IPS-20b (cell line): ENCODE results near the gene POLR2F.
"Not testable (repeated sequence)": the region's sequence is repeated elsewhere in the genome, so short reads cannot be mapped to it uniquely, and the experiment has no call there.

Source experiments
- H3K27ac ChIP-seq: one replicate; pipeline ENCODE4 v1.5.1; 2013; ENCODE audit warnings: low read length
- H3K27me3 ChIP-seq: 2 replicates; pipeline ENCODE4 v1.6.1; 2013; ENCODE audit warnings: mild to moderate bottlenecking, low read length, inconsistent platforms; ENCODE audit not compliant: insufficient read depth
- H3K36me3 ChIP-seq: 2 replicates; pipeline ENCODE4 v1.6.1; 2013; ENCODE audit warnings: low read depth, mild to moderate bottlenecking, inconsistent platforms, low read length, moderate library complexity; ENCODE audit not compliant: insufficient read depth
- H3K4me1 ChIP-seq: 2 replicates; pipeline ENCODE4 v1.6.1; 2013; ENCODE audit warnings: mild to moderate bottlenecking, control low read depth, inconsistent platforms, low read length, moderate library complexity; ENCODE audit not compliant: insufficient read depth
- H3K4me3 ChIP-seq: 2 replicates; pipeline ENCODE4 v1.5.1; 2013; ENCODE audit warnings: mild to moderate bottlenecking, low read length, inconsistent platforms
- H3K9ac ChIP-seq: 2 replicates; pipeline ENCODE4 v1.6.1; 2013; ENCODE audit warnings: low read depth, mild to moderate bottlenecking, inconsistent platforms, low read length, moderate library complexity
- H3K9me3 ChIP-seq: 2 replicates; pipeline ENCODE4 v1.6.1; 2013; ENCODE audit warnings: mild to moderate bottlenecking, low read depth, low read length, inconsistent platforms; ENCODE audit not compliant: insufficient read depth

POLR2F gene

GRCh38 chr22:37976022-37976421 lies 22.5 kb downstream of the POLR2F start:
- H3K4me1 ChIP-seq, H3K4me3 ChIP-seq, H3K36me3 ChIP-seq, H3K9me3 ChIP-seq, H3K27me3 ChIP-seq, H3K27ac ChIP-seq, H3K9ac ChIP-seq: not testable (repeated sequence)

GRCh38 chr22:37976547-37976946 lies 23.0 kb downstream of the POLR2F start:
- H3K9me3 ChIP-seq, result no peaks in the 10 kb centered on the region
- H3K27me3 ChIP-seq, result no peaks in the 10 kb centered on the region
- no peaks in the 10 kb centered on the region for H3K36me3 ChIP-seq
- no peak overlapping the region for H3K9ac ChIP-seq
- peaks cover 6% of the 10 kb centered on the region; the same call in 1 of the 2 replicates for H3K4me1 ChIP-seq
- H3K27ac ChIP-seq, result no peak overlapping the region
- no peak overlapping the region for H3K4me3 ChIP-seq

- Histone ChIP-seq H3K4me3 (no peak overlapping the region), H3K36me3 (no peaks in the 10 kb centered on the region), H3K4me1 (peaks cover 4% of the 10 kb centered on the region; the same call in 1 of the 2 replicates), H3K9ac (no peak overlapping the region), H3K27ac (no peak overlapping the region), H3K9me3 (no peaks in the 10 kb centered on the region), H3K27me3 (peaks cover 30% of the 10 kb centered on the region)
Observed at GRCh38 chr22:37979782-37980181, 26.3 kb downstream of the POLR2F start.

- Histone ChIP-seq H3K9ac (no peak overlapping the region), H3K27me3 (peaks cover 39% of the 10 kb centered on the region), H3K4me3 (no peak overlapping the region), H3K4me1 (peaks cover 4% of the 10 kb centered on the region; the same call in 1 of the 2 replicates), H3K36me3 (no peaks in the 10 kb centered on the region), H3K9me3 (no peaks in the 10 kb centered on the region), H3K27ac (no peak overlapping the region)
Observed at GRCh38 chr22:37981282-37982011, 27.9 kb downstream of the POLR2F start.

- no peaks in the 10 kb centered on the region for H3K36me3 ChIP-seq
- no peak overlapping the region for H3K9ac ChIP-seq
- H3K9me3 ChIP-seq, result no peaks in the 10 kb centered on the region
- peaks cover 4% of the 10 kb centered on the region; the same call in 1 of the 2 replicates for H3K4me1 ChIP-seq
- H3K27ac ChIP-seq, result no peak overlapping the region
- peaks cover 39% of the 10 kb centered on the region for H3K27me3 ChIP-seq
- no peak overlapping the region for H3K4me3 ChIP-seq
Observed at GRCh38 chr22:37982151-37982785, 28.8 kb downstream of the POLR2F start.

GRCh38 chr22:37982938-37983859 lies 29.7 kb downstream of the POLR2F start:
- Histone ChIP-seq H3K9ac (no peak overlapping the region), H3K4me1 (peaks cover 4% of the 10 kb centered on the region; the same call in 1 of the 2 replicates), H3K27ac (no peak overlapping the region), H3K9me3 (no peaks in the 10 kb centered on the region), H3K27me3 (peaks cover 39% of the 10 kb centered on the region), H3K4me3 (peak overlapping the region; percentile 59), H3K36me3 (no peaks in the 10 kb centered on the region)

- H3K36me3 ChIP-seq, result no peaks in the 10 kb centered on the region
- H3K9me3 ChIP-seq, result no peaks in the 10 kb centered on the region
- peaks cover 39% of the 10 kb centered on the region for H3K27me3 ChIP-seq
- no peak within 1 kb of the TSS for H3K9ac ChIP-seq
- peaks cover 4% of the 10 kb centered on the region; the same call in 1 of the 2 replicates for H3K4me1 ChIP-seq
- peak within 1 kb of the TSS; percentile 59 for H3K4me3 ChIP-seq
- no peak within 1 kb of the TSS for H3K27ac ChIP-seq
Observed at GRCh38 chr22:37983860-37984791, 30.6 kb downstream of the POLR2F start, which contains the start of gene SOX10. TSS of gene SOX10 (minus strand) at chr22:37984555. CDS start at chr22:37983784, 771 bp downstream.

- Histone ChIP-seq H3K27me3 (peaks cover 39% of the 10 kb centered on the region), H3K27ac (no peak overlapping the region), H3K4me3 (no peak overlapping the region), H3K4me1 (peaks cover 4% of the 10 kb centered on the region; the same call in 1 of the 2 replicates), H3K9me3 (no peaks in the 10 kb centered on the region), H3K9ac (no peak overlapping the region), H3K36me3 (no peaks in the 10 kb centered on the region)
Observed at GRCh38 chr22:37985050-37985585, 31.6 kb downstream of the POLR2F start.

GRCh38 chr22:37985751-37986281 lies 32.3 kb downstream of the POLR2F start:
- no peak overlapping the region for H3K4me3 ChIP-seq
- H3K4me1 ChIP-seq, result peaks cover 4% of the 10 kb centered on the region; the same call in 1 of the 2 replicates
- no peak overlapping the region for H3K27ac ChIP-seq
- no peaks in the 10 kb centered on the region for H3K36me3 ChIP-seq
- no peaks in the 10 kb centered on the region for H3K9me3 ChIP-seq
- H3K9ac ChIP-seq, result no peak overlapping the region
- peaks cover 39% of the 10 kb centered on the region for H3K27me3 ChIP-seq

GRCh38 chr22:37986371-37986770 lies 32.9 kb downstream of the POLR2F start:
- Histone ChIP-seq H3K4me1 (peaks cover 4% of the 10 kb centered on the region; the same call in 1 of the 2 replicates), H3K9me3 (no peaks in the 10 kb centered on the region), H3K9ac (no peak overlapping the region), H3K27me3 (peaks cover 39% of the 10 kb centered on the region), H3K4me3 (no peak overlapping the region), H3K27ac (no peak overlapping the region), H3K36me3 (no peaks in the 10 kb centered on the region)
